GM12891 (cell line): ENCODE data around the gene SIX5. TPM values are rescaled to one million over a fixed set of nuclear protein-coding genes. Genes with fewer than 3 reads are reported as not detected.

ENCODE experiments used
- DNase-seq: peaks from one replicate; pipeline ENCODE4 v3.0.0; 2011; ENCODE audit warnings: low spot score; ENCODE audit not compliant: insufficient read length
- FAIRE-seq: peaks from 2 replicates; lab custom pipeline; 2011; peaks lifted over from hg19 to GRCh38; lab: Jason Lieb, UNC
- PAX5 ChIP-seq: IDR thresholded peaks from 2 replicates; pipeline ENCODE4 v1.6.1; 2011; ENCODE audit warnings: low read length, moderate library complexity, mild to moderate bottlenecking; ENCODE audit not compliant: insufficient read depth, severe bottlenecking
- POLR2A ChIP-seq: IDR thresholded peaks from 2 replicates; pipeline ENCODE4 v1.6.1; 2011; ENCODE audit warnings: low read depth, low read length, control low read depth
- POLR2AphosphoS5 ChIP-seq: IDR thresholded peaks from 2 replicates; pipeline ENCODE4 v1.6.1; 2011; ENCODE audit warnings: low read depth, low read length, control low read depth
- POU2F2 ChIP-seq: IDR thresholded peaks from 2 replicates; pipeline ENCODE4 v1.6.1; 2011; ENCODE audit warnings: low read depth, mild to moderate bottlenecking, control low read depth, low read length, moderate library complexity
- SPI1 ChIP-seq: IDR thresholded peaks from 2 replicates; pipeline ENCODE4 v1.6.1; 2011; ENCODE audit warnings: low read depth, low read length, control low read depth
- TAF1 ChIP-seq: IDR thresholded peaks from 2 replicates; pipeline ENCODE4 v1.6.1; 2011; ENCODE audit warnings: low read depth, low read length, control low read depth
- polyA plus RNA-seq: library from polyadenylated mRNA; unstranded; fragments of >200 nt; gene quantifications from one replicate; pipeline ENCODE4 v1.2.1, GENCODE V29; 2012; ENCODE audit warnings: low read depth, missing spikeins, inconsistent platforms; ENCODE audit not compliant: missing spikeins

SIX5 gene
- 3.7 TPM for polyA plus RNA-seq

DNA sequence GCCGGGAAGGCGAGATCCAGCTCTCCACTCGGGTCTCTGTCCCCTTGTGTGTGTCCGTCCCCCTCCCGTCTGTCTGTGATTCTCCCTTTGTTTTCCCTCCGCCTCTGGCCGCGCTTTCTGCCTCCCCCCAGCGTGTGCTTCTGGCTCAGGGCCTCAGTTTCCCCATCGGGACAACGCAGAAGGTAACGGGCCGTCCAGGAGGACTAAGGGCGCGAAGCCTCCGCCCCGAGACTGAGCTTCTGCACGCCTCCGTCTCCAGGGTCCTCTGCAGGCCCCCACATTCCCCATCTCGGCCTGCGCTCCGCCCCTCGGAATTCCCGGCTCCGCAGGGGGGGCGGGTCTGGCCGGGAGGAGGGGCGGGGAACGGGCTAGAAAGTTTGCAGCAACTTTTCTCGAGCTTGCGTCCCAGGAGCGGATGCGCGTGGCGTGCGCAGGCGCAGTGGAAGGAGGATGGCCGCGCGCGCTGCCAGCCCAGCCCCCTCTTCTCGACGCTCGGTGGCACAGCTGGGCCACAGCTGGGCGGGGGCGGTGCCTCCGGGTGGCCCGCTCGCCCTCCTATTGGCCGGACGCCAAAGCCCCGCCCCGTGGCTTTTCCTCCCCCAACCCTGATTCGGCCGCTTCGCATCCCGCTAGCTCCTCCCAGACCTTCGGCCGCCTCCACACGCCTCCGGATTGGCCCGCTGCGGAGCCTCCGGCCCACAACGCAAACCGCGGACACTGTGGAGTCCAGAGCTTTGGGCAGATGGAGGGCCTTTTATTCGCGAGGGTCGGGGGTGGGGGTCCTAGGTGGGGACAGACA lies at the start of gene SIX5:
Gene SIX5, minus strand, starts transcription at position 269 of the 799 bp plus-strand sequence. CDS start 408 bp downstream, outside the sequence.
- FAIRE-seq, result peak; percentile 100

DNA sequence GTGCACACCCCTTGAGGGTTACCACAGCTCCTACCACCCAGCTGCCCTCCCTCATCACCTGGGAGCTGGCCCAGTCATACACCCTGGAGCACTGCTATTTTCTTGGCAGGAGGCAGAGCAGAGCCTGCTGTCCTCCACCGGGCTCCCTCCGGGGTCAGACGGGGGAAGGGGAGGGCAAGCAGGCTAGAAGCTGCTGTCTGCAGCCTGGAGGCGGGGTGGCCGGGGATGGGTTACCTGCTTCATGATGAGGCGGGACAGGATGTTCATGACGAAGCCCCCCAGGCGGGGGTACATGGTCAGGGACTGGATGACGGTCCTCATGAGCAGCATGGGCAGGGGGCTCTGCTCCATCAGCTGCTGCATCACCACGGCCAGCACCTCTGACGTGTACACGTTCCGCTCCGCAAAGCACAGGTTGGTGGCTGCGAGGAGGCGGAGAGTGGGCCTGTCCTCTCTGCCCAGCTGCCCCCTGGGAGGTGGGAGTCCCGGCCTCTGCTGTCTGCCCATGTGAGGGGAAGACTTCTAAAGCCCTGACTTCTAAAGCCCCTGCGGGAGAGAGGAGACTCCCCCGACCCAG lies 48.8 kb upstream of the SIX5 start:
- FAIRE-seq, result no peak
- TF ChIP-seq POLR2A, result no peak
- TF ChIP-seq POLR2AphosphoS5, result no peak
- TF ChIP-seq PAX5, result no peak
- TF ChIP-seq SPI1, result no peak
- TF ChIP-seq TAF1, result no peak
- no peak for TF ChIP-seq POU2F2
- no peak for DNase-seq

More for the DNA sequence above, at the start of gene SIX5:
- peak; percentile 99 for DNase-seq
- peak; percentile 47; the same call in 1 of the 2 replicates for TF ChIP-seq POLR2A
- TF ChIP-seq PAX5, result peak; percentile 24
- TF ChIP-seq POU2F2, result peak; percentile 65; the same call in 1 of the 2 replicates
- TF ChIP-seq POLR2AphosphoS5, result peak; percentile 45; the same call in 1 of the 2 replicates
- no peak for TF ChIP-seq SPI1

DNA sequence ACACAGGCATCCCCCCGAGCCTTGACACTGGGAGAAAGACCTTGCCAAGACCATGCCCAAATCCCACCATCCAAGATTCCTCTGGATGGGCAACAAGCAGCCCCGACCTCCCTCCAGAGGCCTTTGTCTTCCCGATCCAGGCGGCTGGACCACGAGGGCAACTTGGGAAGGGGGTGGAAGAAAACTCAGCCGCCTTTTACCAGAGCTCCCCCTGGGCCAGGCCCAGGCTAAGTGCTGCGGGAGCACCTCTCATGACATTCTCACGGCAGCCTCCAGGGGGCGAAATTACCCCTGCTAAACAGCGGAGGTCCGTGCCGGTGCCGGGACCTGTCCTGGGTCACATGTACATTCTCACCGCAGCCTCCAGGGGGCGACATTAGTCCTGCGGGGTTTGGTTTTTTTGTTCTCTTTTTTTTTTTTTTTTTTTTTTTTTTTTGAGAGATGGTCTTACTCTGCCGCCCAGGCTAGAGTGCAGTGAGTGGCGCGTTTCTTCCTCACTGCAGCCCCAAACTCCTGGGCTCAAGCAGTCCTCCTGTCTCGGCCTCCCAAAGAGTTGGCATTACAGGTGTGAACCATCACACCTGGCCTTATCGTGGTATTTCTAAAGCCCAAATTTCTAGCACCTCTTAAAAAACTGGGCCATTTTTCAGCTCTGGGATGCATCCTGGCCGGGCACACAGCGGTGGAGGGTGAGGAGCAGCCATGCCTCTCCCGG lies 48.1 kb upstream of the SIX5 start:
- FAIRE-seq (peak; percentile 97), DNase-seq (peak; percentile 99)
- no peak for TF ChIP-seq POLR2AphosphoS5
- peak; percentile 51; the same call in 1 of the 2 replicates for TF ChIP-seq POU2F2

DNA sequence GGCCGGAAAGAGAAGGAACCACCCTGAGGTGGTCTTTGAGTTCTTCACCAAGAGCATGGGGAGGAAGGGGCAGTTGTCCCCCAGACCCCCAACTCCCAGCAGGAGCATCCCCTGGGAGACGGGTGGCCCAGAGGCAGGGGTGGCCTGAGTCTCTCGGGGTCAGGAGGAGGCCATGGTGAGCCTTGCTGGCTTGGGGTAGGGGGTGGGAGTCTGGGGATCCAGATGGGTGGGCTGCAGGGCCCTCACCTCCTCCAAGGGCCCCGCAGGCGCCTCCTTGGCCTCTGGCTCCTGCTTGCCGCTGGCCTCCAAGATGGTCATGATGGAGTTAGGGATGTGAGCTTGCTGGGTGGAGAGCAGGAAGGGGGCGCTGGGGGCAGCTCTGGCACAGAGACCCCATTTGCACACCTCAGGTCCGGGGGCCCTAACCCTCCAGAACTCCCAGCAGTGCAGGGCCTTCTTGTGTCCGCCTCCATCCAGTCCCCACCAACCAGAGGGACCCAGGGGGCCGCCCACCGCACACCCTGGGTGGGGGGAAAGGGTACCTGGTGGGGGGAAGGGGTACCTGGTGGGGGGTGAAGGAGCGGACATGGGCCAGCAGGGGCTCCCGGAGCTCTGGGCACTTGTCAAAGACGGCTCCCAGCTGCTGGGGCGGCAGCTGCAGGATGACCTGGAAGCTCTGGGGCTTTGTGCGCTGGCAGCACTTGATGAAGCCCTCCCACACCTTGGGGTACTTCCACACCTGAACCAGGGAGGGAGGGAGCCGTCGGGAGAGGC lies 47.4 kb upstream of the SIX5 start:
- TF ChIP-seq SPI1 (no peak), POLR2A (no peak), POLR2AphosphoS5 (no peak), TAF1 (no peak), POU2F2 (no peak), PAX5 (no peak)
- no peak for FAIRE-seq

DNA sequence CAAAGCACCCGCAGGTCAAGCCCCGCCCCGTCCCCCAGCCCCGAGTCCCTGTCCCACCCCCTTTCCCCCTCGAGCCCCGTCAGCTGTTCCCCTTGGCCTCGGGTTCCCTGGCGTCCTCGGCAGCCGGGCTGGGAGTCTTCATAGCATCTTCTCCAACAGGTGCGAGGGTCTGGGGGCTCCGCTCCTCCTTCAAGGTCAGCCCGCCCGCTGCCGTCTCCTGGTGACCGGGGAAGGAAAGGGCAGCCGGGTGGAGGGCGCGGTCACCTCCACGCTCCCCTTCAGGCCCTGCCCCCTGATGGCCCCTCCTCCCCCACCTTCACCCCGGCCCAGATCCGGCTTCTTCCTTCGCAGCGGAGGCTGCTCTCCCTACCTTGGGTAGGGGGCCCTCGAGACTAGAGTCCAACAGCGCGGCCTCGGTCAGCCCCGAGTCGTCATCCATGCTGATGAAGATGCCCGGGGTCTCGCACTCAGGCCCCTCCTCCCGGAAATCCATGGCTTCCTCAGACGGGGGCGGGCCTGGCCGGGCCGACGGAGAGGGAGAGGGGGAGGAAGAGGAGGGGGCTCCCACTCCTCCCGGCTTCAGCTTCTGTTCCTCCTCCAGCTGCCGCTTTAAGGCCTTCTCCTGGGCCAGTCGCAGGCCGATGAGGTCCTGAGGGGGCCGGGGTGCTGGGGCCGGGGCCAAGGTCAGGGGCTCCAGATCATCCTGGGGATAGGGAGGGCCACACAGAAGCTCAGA lies 46.6 kb upstream of the SIX5 start:
- FAIRE-seq (no peak), DNase-seq (no peak)
- TF ChIP-seq TAF1, result no peak
- TF ChIP-seq SPI1, result no peak
- no peak for TF ChIP-seq PAX5
- TF ChIP-seq POLR2A, result no peak
- TF ChIP-seq POLR2AphosphoS5, result no peak
- TF ChIP-seq POU2F2, result no peak

More for the DNA sequence above, 47.4 kb upstream of the SIX5 start:
- DNase-seq, result no peak

DNA sequence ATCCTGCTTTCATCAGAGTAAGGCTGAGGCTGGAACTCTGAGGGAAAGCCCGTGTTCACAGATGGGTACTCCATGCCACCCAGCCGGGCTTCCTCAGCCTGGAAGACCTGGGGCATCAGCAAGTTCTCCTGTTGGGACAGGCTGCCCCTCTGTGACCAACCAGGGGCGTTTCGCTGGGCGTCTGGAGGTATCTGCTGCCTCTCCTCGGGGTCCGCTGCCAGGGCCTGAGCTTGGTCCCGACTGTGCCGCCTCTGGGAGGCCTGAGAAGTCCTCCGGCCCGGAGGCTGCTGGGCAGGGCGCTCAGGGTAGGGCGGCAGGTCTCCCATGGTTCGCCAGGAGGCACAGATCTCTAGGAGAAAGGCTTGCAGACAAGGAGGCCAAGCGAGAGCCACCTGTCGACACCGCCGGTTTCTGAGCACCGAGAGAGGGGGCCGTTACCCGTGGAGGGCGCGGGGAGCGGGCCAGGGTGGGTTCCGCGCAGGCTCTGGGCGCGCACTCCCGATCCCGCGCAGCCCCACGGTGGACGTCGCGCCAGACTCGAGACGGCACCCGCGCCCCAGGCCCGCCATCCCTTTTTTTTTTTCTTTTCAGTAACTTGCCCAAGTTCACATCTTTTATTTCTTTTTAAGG lies 45.9 kb upstream of the SIX5 start, which contains the start of gene RSPH6A:
Gene RSPH6A, minus strand, starts transcription at position 458 of the 630 bp plus-strand sequence. Its CDS starts 132 bp downstream, at position 326.
- FAIRE-seq (no peak), DNase-seq (no peak)
- TF ChIP-seq POLR2AphosphoS5 (no peak), POU2F2 (no peak), TAF1 (no peak), PAX5 (no peak), POLR2A (no peak), SPI1 (no peak)

DNA sequence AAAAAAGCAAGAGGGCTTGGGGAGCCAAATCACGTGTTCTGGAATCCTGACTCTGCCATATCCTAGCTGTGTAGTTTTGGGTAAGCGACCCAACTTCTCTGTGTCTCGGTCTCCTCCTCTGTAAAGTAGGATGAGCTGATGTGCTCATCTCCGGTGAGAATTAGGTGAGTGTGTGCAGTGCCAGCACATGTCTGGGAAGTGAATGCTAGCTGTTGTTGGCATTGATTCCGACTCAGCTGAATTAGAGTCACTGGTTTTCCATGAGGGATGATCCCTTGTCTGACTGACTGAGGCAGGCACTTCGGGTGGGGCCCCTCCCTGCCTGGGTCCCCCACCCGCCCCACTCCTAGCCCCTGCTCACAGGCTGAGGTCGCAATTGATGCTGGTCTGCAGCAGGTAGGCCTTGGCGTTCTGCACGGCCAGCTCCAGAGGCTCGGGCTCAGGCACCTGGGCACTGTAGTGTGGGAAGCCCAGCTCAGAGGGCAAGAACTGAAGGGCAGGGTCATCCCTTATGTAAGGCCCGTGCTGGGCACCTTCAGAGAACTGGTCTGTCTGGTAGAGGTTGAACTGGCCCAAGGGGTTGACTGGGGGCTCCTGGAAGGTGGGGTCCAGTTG lies 45.2 kb upstream of the SIX5 start:
- FAIRE-seq (no peak), DNase-seq (no peak)
- TF ChIP-seq POLR2A (no peak), PAX5 (no peak), SPI1 (no peak), POU2F2 (no peak), TAF1 (no peak), POLR2AphosphoS5 (no peak)
